Measurements from ENCODE around the gene CFAP141.
A peak's percentile ranks its signal among the peaks of the same experiment; 100 is the strongest.

Gene CFAP141

DNA sequence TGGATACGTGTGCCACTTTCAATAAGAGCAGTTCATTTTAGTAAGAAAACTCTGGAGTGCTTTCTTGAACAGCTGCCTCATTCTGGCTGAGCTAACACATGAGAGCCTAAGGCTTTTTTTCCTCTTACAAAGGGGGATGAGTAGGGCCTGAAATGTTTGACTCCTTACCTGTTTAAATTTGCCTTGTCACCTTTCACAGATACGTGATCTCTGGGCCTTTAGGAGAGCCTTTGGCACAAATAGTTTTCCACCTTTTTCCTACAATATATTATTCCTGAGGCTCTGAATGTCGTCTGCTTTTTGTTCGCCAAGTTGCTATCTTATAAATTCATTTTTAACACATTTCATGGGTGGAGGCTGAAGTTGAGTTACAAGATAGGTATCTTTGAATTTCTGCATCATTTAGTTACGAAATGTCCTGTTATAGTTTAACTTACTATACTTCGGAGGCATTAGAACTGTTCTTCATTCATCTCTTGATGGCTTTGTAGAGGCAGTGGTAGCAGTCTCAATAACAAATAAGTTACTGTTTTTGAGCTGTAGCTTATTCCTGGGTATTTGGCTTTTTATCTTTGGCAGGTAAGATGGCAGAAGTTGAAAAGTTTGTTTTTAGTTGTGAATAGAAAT, 31.9 kb upstream of the CFAP141 start:
- Histone ChIP-seq H3K27ac (ENCODE audit: extremely low read depth, low read depth, low read length) (no peak overlapping the region), H3K4me3 (ENCODE audit: low read depth, low read length) (no peak overlapping the region), H3K9me3 (ENCODE audit: control insufficient read depth, insufficient read depth, low read depth, low read length) (no peaks in the 10 kb centered on the region), H3K4me1 (ENCODE audit: control insufficient read depth, insufficient read depth, low read length) (no peaks in the 10 kb centered on the region), H3K36me3 (ENCODE audit: control insufficient read depth in 2 of 2, insufficient read depth in 1 of 2, low read length in 2 of 2) (peaks cover 62 to 98% of the 10 kb centered on the region in 2 experiments)
- POLR2A ChIA-PET = interaction anchor here (1.3 kb wide), 1 partner anchor 18 kb away, joined by 4 read pairs; the partner anchor contains the start of gene UBAP2L
- CTCF ChIA-PET = no interaction called here
- TF ChIP-seq ZNF146 (tag by site-specific recombination; IDR thresholded peaks at IDR 0.05) (peak; percentile 58), ZNF335 (tag by site-specific recombination; conservative IDR thresholded peaks at IDR 0.05) (no peak), OVOL3 (tag by site-specific recombination; IDR thresholded peaks at IDR 0.05) (no peak)
- TF ChIP-seq, protein P1, sequence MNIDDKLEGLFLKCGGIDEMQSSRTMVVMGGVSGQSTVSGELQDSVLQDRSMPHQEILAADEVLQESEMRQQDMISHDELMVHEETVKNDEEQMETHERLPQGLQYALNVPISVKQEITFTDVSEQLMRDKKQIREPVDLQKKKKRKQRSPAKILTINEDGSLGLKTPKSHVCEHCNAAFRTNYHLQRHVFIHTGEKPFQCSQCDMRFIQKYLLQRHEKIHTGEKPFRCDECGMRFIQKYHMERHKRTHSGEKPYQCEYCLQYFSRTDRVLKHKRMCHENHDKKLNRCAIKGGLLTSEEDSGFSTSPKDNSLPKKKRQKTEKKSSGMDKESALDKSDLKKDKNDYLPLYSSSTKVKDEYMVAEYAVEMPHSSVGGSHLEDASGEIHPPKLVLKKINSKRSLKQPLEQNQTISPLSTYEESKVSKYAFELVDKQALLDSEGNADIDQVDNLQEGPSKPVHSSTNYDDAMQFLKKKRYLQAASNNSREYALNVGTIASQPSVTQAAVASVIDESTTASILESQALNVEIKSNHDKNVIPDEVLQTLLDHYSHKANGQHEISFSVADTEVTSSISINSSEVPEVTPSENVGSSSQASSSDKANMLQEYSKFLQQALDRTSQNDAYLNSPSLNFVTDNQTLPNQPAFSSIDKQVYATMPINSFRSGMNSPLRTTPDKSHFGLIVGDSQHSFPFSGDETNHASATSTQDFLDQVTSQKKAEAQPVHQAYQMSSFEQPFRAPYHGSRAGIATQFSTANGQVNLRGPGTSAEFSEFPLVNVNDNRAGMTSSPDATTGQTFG (tag by site-specific recombination; IDR thresholded peaks at IDR 0.05; ENCODE audit: borderline replicate concordance) = no peak

DNA sequence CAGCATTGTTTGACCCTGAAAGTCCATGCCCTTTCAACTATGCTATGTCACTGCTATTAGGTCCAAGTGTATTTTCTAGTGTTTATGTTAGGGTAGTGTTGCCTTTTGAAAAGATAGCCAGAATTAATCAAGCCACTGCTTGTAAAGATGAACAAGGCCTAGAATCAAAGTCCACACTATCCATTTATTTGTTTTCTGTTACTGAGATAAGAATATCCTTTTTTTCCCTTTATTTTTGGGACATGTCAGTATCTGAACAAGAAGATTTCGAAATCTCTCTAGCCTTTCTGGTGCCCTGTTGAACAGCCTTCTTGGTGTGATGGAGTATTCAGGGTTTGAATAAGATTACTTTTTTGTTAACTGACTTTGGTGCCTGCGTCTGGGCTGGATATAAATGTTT, 31.3 kb upstream of the CFAP141 start:
- H3K4me1 ChIP-seq (ENCODE audit: control insufficient read depth, insufficient read depth, low read length) = no peaks in the 10 kb centered on the region
- H3K36me3 ChIP-seq (ENCODE audit: control insufficient read depth in 2 of 2, insufficient read depth in 1 of 2, low read length in 2 of 2) = peaks cover 62 to 98% of the 10 kb centered on the region in 2 experiments
- no peaks in the 10 kb centered on the region for H3K9me3 ChIP-seq (ENCODE audit: control insufficient read depth, insufficient read depth, low read depth, low read length)
- ChIA-PET CTCF (no interaction called here), POLR2A (no interaction called here)
- no peak overlapping the region for H3K27ac ChIP-seq (ENCODE audit: extremely low read depth, low read depth, low read length)
- TF ChIP-seq ZNF274 (IDR thresholded peaks at IDR 0.05; ENCODE audit: low read length) (no peak), ZNF274 (tag by site-specific recombination; IDR thresholded peaks at IDR 0.05; ENCODE audit: borderline replicate concordance) (no peak), ZNF423 (tag by site-specific recombination; IDR thresholded peaks at IDR 0.05) (no peak)
- TF ChIP-seq, protein P2, sequence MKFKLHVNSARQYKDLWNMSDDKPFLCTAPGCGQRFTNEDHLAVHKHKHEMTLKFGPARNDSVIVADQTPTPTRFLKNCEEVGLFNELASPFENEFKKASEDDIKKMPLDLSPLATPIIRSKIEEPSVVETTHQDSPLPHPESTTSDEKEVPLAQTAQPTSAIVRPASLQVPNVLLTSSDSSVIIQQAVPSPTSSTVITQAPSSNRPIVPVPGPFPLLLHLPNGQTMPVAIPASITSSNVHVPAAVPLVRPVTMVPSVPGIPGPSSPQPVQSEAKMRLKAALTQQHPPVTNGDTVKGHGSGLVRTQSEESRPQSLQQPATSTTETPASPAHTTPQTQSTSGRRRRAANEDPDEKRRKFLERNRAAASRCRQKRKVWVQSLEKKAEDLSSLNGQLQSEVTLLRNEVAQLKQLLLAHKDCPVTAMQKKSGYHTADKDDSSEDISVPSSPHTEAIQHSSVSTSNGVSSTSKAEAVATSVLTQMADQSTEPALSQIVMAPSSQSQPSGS (tag by site-specific recombination; IDR thresholded peaks at IDR 0.05; ENCODE audit: low read depth) = no peak
- TF ChIP-seq, protein P3, sequence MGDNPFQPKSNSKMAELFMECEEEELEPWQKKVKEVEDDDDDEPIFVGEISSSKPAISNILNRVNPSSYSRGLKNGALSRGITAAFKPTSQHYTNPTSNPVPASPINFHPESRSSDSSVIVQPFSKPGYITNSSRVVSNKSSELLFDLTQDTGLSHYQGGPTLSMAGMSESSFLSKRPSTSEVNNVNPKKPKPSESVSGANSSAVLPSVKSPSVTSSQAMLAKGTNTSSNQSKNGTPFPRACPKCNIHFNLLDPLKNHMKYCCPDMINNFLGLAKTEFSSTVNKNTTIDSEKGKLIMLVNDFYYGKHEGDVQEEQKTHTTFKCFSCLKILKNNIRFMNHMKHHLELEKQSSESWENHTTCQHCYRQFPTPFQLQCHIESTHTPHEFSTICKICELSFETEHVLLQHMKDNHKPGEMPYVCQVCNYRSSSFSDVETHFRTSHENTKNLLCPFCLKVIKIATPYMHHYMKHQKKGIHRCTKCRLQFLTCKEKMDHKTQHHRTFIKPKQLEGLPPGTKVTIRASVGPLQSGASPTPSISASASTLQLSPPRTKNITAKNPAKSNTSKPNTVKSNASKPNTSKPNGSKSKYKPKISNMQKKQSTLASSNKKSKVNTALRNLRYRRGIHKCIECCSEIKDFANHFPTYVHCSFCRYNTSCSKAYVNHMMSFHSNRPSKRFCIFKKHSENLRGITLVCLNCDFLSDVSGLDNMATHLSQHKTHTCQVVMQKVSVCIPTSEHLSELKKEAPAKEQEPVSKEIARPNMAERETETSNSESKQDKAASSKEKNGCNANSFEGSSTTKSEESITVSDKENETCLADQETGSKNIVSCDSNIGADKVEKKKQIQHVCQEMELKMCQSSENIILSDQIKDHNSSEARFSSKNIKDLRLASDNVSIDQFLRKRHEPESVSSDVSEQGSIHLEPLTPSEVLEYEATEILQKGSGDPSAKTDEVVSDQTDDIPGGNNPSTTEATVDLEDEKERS (tag by site-specific recombination; IDR thresholded peaks at IDR 0.05) = no peak
- no peak overlapping the region for H3K4me3 ChIP-seq (ENCODE audit: low read depth, low read length)

DNA sequence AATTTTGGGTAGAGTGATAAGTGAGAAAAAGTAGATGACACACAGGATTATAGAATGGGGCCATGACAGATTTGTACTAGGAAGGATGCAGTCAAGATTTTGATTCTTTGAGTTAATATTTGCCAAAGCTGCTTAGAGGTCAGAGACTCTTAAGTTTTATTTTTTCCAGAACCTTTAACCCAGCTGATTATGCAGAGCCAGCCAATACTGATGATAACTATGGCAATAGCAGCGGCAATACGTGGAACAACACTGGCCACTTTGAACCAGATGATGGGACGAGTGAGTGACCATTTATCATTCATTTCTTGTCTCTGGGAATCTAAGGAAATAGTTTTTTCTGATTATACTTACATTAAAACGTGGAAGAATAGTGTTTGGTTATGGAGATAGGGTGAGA, 30.7 kb upstream of the CFAP141 start:
- Histone ChIP-seq H3K27ac (ENCODE audit: extremely low read depth, low read depth, low read length) (no peak overlapping the region), H3K9me3 (ENCODE audit: control insufficient read depth, insufficient read depth, low read depth, low read length) (no peaks in the 10 kb centered on the region), H3K4me1 (ENCODE audit: control insufficient read depth, insufficient read depth, low read length) (no peaks in the 10 kb centered on the region), H3K36me3 (ENCODE audit: control insufficient read depth in 2 of 2, insufficient read depth in 1 of 2, low read length in 2 of 2) (peaks cover 63 to 98% of the 10 kb centered on the region in 2 experiments), H3K4me3 (ENCODE audit: low read depth, low read length) (no peak overlapping the region)
- ChIA-PET CTCF (no interaction called here), POLR2A (no interaction called here)
- TF ChIP-seq ZNF654 (tag by site-specific recombination; IDR thresholded peaks at IDR 0.05; ENCODE audit: low read depth) (no peak), ZIC2 (tag by site-specific recombination; IDR thresholded peaks at IDR 0.05) (no peak), ZNF792 (tag by site-specific recombination; IDR thresholded peaks at IDR 0.05) (no peak), ZNF561 (tag by site-specific recombination; IDR thresholded peaks at IDR 0.05; ENCODE audit: borderline replicate concordance) (no peak), ZNF658 (tag by site-specific recombination; IDR thresholded peaks at IDR 0.05) (no peak)
- TF ChIP-seq, protein P2 (tag by site-specific recombination; IDR thresholded peaks at IDR 0.05; ENCODE audit: low read depth) = no peak
- TF ChIP-seq, protein P4, sequence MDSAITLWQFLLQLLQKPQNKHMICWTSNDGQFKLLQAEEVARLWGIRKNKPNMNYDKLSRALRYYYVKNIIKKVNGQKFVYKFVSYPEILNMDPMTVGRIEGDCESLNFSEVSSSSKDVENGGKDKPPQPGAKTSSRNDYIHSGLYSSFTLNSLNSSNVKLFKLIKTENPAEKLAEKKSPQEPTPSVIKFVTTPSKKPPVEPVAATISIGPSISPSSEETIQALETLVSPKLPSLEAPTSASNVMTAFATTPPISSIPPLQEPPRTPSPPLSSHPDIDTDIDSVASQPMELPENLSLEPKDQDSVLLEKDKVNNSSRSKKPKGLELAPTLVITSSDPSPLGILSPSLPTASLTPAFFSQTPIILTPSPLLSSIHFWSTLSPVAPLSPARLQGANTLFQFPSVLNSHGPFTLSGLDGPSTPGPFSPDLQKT (IDR thresholded peaks at IDR 0.05; ENCODE audit: borderline replicate concordance, low read depth, low read length) = no peak
- TF ChIP-seq, protein P5, sequence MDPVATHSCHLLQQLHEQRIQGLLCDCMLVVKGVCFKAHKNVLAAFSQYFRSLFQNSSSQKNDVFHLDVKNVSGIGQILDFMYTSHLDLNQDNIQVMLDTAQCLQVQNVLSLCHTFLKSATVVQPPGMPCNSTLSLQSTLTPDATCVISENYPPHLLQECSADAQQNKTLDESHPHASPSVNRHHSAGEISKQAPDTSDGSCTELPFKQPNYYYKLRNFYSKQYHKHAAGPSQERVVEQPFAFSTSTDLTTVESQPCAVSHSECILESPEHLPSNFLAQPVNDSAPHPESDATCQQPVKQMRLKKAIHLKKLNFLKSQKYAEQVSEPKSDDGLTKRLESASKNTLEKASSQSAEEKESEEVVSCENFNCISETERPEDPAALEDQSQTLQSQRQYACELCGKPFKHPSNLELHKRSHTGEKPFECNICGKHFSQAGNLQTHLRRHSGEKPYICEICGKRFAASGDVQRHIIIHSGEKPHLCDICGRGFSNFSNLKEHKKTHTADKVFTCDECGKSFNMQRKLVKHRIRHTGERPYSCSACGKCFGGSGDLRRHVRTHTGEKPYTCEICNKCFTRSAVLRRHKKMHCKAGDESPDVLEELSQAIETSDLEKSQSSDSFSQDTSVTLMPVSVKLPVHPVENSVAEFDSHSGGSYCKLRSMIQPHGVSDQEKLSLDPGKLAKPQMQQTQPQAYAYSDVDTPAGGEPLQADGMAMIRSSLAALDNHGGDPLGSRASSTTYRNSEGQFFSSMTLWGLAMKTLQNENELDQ (tag by site-specific recombination; IDR thresholded peaks at IDR 0.05; ENCODE audit: low read depth) = no peak
